OCI-M2 (cell line): Measurements from ENCODE around the gene GPR146.
"Not testable (repeated sequence)": the region's sequence is repeated elsewhere in the genome, so short reads cannot be mapped to it uniquely, and the experiment has no call there.

Experiments used
- DNase-seq: peaks from one replicate; lab custom pipeline; 2025; ENCODE audit not compliant: unreplicated experiment; lab: John Stamatoyannopoulos, UW

GPR146 gene

GRCh38 chr7:1044189-1045068, at the start of gene GPR146:
Gene GPR146 (plus strand): TSS chr7:1044546. CDS start chr7:1057516, 12,970 bp downstream.
- DNase-seq = peak; percentile 73

GRCh38 chr7:994592-995308, 49.6 kb upstream of the GPR146 start:
- no peak for DNase-seq

- DNase-seq = no peak
These were observed 48.8 kb upstream of the GPR146 start for GRCh38 chr7:995571-995970.

GRCh38 chr7:996079-996872, 48.1 kb upstream of the GPR146 start:
- DNase-seq = no peak

GRCh38 chr7:997404-998395, 46.6 kb upstream of the GPR146 start:
- DNase-seq = no peak

GRCh38 chr7:999149-999879, 45.0 kb upstream of the GPR146 start:
- no peak for DNase-seq

- no peak for DNase-seq
These were observed 44.1 kb upstream of the GPR146 start for GRCh38 chr7:999941-1000935.

- DNase-seq = not testable (repeated sequence)
These were observed 43.1 kb upstream of the GPR146 start for GRCh38 chr7:1001069-1001770.

- DNase-seq = not testable (repeated sequence)
These were observed 42.3 kb upstream of the GPR146 start for GRCh38 chr7:1002026-1002425.

GRCh38 chr7:1002445-1002844, 41.9 kb upstream of the GPR146 start:
- DNase-seq = not testable (repeated sequence)

- no peak for DNase-seq
These were observed 40.1 kb upstream of the GPR146 start for GRCh38 chr7:1004018-1004852.

GRCh38 chr7:1005303-1005702, 39.0 kb upstream of the GPR146 start:
- no peak for DNase-seq

GRCh38 chr7:1007901-1008300, 36.4 kb upstream of the GPR146 start:
- no peak for DNase-seq

GRCh38 chr7:1008733-1009363, 35.5 kb upstream of the GPR146 start:
- no peak for DNase-seq

- DNase-seq = no peak
These were observed 34.6 kb upstream of the GPR146 start for GRCh38 chr7:1009747-1010146.

GRCh38 chr7:1010226-1010625, 34.1 kb upstream of the GPR146 start:
- no peak for DNase-seq
